Naive B cell (primary cell): ENCODE data around the gene SPO11. TPM values are rescaled to one million over a fixed set of nuclear protein-coding genes. Genes with fewer than 3 reads are reported as not detected.

Source experiments
- ATAC-seq, 2 donors: fragments of 150-1000 bp; cut with Tn5 transposase; 2 replicates each; pipeline ENCODE4 v1.10.0; 2021; ENCODE audit warnings: low read depth in 2 of 2, mild to moderate bottlenecking in 2 of 2, moderate library complexity in 2 of 2
- DNase-seq: peaks from one replicate; pipeline ENCODE4 v3.0.0; 2022
- H3K27ac Mint-ChIP-seq, 6 donors: one replicate each; pipeline ENCODE4 v1.8.0; 2020 to 2022; ENCODE audit warnings: mild to moderate bottlenecking in 6 of 6, mixed read lengths in 6 of 6, moderate library complexity in 5 of 6, inconsistent platforms in 2 of 6
- H3K27me3 Mint-ChIP-seq, 3 donors: one replicate each; pipeline ENCODE4 v1.8.0; 2021 to 2022; ENCODE audit warnings: mixed read lengths in 3 of 3, mild to moderate bottlenecking in 1 of 3
- H3K36me3 Mint-ChIP-seq, 2 donors: one replicate each; pipeline ENCODE4 v1.8.0; 2020 to 2022; ENCODE audit warnings: mixed read lengths in 2 of 2, inconsistent platforms in 1 of 2, mild to moderate bottlenecking in 1 of 2
- H3K4me1 Mint-ChIP-seq, 3 donors: one replicate each; pipeline ENCODE4 v1.8.0; 2020 to 2022; ENCODE audit warnings: mixed read lengths in 3 of 3, inconsistent platforms in 1 of 3, mild to moderate bottlenecking in 1 of 3, moderate library complexity in 1 of 3
- H3K4me3 Mint-ChIP-seq, 8 donors: one replicate each; pipeline ENCODE4 v1.8.0; 2020 to 2022; ENCODE audit warnings: mild to moderate bottlenecking in 8 of 8, mixed read lengths in 8 of 8, moderate library complexity in 8 of 8, inconsistent platforms in 2 of 8
- H3K9me3 Mint-ChIP-seq, 7 donors: one replicate each; pipeline ENCODE4 v1.8.0; 2020 to 2022; ENCODE audit warnings: mixed read lengths in 7 of 7, mild to moderate bottlenecking in 5 of 7, inconsistent platforms in 2 of 7, moderate library complexity in 1 of 7
- polyA plus RNA-seq, 6 donors: library from polyadenylated mRNA; unstranded; fragments of 300-500 nt; fragmentation: Illumina TruSeq; gene quantifications; one replicate each; pipeline ENCODE4 v1.2.3, GENCODE V29; 2021; ENCODE audit warnings: low read depth in 6 of 6

Gene SPO11, protein sequence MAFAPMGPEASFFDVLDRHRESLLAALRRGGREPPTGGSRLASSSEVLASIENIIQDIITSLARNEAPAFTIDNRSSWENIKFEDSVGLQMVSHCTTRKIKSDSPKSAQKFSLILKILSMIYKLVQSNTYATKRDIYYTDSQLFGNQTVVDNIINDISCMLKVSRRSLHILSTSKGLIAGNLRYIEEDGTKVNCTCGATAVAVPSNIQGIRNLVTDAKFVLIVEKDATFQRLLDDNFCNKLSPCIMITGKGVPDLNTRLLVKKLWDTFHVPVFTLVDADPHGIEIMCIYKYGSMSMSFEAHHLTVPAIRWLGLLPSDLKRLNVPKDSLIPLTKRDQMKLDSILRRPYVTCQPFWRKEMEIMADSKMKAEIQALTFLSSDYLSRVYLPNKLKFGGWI
- polyA plus RNA-seq, result not detected

DNA sequence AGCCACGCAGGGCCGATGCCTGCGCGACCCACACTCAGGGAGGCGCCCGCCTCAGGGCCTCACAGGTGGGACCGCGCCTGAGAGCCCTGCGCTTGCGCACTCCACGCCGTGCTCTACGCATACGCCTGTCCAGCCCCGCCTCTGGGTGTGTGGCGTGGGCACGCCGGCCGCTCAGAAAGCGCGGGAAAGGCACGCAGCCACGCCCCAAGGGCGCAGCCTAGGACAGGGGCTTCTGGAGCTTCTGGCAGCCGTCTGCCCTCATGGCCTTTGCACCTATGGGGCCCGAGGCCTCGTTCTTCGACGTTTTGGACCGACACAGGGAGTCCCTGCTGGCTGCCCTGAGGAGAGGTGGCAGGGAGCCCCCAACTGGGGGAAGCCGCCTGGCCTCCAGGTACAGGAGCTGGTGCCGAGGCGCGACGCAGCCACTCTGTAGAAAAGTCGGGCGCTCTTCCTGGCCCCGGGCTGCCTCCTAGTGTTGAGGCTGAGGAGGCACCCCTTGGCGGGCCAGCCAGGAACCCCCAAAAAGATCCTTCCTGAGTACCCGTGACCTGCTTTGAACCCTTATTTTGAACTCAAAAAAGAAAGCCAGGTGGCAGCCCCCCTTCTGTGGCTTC lies at the start of gene SPO11:
SPO11 (plus strand) TSS at position 196 of the 614 bp plus-strand sequence; CDS start at position 261, 65 bp downstream.
- Mint-ChIP-seq H3K4me3 (no peak within 1 kb of the TSS), H3K36me3 (no peaks in the 10 kb centered on the region), H3K27me3 (peaks cover 39 to 59% (median 45%) of the 10 kb centered on the region in 3 donors), H3K27ac (no peak within 1 kb of the TSS), H3K4me1 (no peaks in the 10 kb centered on the region), H3K9me3 (no peaks in the 10 kb centered on the region)
- DNase-seq (no peak), ATAC-seq (no peak)

DNA sequence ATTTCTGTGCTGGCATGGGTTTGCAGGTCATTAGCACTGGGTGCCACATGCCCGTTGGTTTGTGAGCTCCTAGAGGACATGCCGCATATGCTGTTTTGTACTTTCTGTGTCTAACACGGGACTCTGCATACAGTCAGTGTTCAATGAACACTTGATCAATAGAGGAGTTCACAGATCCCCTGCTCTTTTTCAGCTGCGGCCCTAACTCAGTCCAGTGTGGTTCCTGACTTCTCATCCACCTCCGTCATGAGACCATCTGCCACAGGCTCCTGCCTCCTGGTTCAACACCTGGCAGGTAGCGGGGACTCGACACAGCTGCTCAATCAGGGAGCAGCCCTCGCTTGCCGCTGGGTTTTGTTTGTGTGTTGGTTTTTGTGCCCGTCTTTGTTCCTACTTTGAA lies 49.4 kb upstream of the SPO11 start:
- peak overlapping the region in 1 of 6 donors; percentile 5 for H3K27ac Mint-ChIP-seq
- DNase-seq (no peak), ATAC-seq (no peak)
- H3K4me3 Mint-ChIP-seq, result no peak overlapping the region
- H3K4me1 Mint-ChIP-seq, result no peaks in the 10 kb centered on the region
- peaks cover 36 to 70% (median 61%) of the 10 kb centered on the region in 3 donors for H3K27me3 Mint-ChIP-seq
- no peaks in the 10 kb centered on the region for H3K9me3 Mint-ChIP-seq
- no peaks in the 10 kb centered on the region for H3K36me3 Mint-ChIP-seq

DNA sequence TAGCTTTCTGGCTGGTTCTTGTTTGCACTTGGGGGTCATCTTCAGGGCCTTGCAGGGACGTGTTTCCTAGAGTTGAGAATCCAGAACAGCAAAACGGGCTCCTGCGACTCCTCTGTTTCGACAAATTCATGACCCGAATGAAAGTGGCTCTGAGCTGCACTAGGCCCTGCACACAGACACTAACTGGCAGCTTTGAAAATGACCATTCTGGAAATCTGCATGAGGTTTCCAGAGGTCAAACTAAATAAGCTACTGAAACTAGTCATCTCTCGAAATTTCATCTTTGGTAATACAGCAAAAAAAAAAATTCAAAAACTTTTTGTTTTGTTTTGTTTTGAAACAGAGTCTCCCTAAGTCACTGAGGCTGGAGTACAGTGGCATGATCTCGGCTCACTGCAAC lies 47.7 kb upstream of the SPO11 start:
- Mint-ChIP-seq H3K27me3 (peaks cover 31 to 65% (median 60%) of the 10 kb centered on the region in 3 donors), H3K36me3 (no peaks in the 10 kb centered on the region), H3K4me1 (no peaks in the 10 kb centered on the region), H3K9me3 (no peaks in the 10 kb centered on the region), H3K27ac (no peak overlapping the region), H3K4me3 (no peak overlapping the region)
- DNase-seq, result no peak
- ATAC-seq, result no peak

DNA sequence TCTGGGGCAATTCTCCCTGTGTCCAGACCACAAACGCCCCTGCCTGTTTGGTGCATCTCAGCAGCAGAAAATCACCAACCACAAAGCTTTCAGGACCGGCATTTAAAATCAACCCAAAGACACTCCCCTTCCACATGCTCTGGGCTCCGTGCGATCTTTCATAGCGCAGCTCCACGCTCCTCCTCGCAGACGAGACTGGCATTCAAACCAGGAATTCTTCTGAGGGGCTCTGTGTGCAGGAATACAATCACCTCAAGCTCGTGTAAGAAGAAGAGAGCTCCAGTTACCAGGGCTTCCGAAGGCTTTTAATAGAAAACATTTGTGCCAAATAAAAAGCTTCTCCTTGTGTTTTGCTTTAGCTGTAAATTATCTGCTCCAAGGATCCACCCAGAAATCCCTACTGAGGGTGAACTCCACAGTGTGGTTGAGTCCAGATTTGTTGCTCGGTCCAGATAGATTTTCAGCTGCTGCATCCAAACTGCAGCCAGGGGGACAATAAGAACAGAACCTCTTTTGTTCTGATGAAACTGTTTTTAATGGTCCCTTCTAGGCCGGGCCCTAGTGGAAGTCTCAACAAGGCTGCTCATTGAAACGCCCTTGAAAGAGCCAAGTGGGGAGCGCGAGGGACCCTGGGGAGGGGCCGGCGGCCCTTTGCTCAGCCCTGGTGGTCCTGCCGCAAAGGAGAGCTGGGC lies 46.8 kb upstream of the SPO11 start:
- DNase-seq (no peak), ATAC-seq (no peak)
- no peaks in the 10 kb centered on the region for H3K4me1 Mint-ChIP-seq
- H3K36me3 Mint-ChIP-seq, result no peaks in the 10 kb centered on the region
- H3K27me3 Mint-ChIP-seq, result peaks cover 31 to 65% (median 64%) of the 10 kb centered on the region in 3 donors
- no peaks in the 10 kb centered on the region for H3K9me3 Mint-ChIP-seq
- H3K27ac Mint-ChIP-seq, result no peak overlapping the region
- H3K4me3 Mint-ChIP-seq, result no peak overlapping the region

- no peak for ATAC-seq
- Mint-ChIP-seq H3K4me1 (no peaks in the 10 kb centered on the region), H3K27me3 (peaks cover 37 to 71% (median 68%) of the 10 kb centered on the region in 3 donors), H3K27ac (no peak overlapping the region), H3K4me3 (peak overlapping the region in 1 of 8 donors; percentile 33), H3K36me3 (no peaks in the 10 kb centered on the region), H3K9me3 (no peaks in the 10 kb centered on the region)
- no peak for DNase-seq
Measured at GRCh38 chr20:57283860-57284259, 45.7 kb upstream of the SPO11 start.

DNA sequence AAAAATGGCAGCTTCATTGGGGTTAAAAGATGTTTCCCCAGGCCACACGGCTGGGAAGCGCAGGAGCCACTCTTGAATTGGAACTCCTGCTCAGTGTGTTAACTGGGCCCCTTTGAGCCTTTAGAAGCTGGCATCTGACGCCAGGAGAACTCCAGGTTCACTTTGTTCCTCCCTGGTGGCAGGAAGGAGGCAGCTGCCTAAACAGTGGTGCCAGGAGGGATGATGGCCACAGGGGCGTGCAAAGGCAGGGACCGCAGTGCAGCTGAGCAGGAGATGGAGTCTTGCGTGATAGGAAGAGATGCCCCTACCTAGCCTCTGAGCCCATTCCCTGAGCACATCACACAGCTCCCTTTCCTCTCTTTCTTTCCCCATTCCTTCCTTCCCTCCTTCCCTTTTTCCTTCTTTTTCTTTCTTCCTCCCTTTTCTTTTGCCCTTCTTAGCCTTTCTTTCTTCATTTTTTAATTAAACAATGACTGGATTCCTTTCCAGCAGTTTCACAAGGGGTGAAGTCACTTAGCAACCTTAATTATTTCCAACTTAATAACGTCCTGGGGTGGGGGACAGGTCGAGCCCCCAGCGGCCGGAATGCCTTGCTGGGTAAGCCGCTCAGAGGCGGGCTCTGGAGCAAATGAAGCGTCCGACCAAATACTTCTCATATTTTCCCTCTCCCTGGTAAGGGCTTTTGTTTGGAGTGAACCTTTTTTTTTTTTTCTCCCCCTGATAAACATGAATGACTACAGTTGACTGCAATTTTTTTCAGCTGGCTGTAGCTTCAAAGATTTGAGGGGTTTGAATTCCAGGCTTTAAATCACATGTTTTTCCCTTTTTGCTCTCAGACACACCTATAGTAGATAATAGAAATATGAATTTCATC lies 42.4 kb upstream of the SPO11 start:
- no peak for DNase-seq
- Mint-ChIP-seq H3K27ac (no peak overlapping the region), H3K27me3 (peaks cover 46 to 75% (median 70%) of the 10 kb centered on the region in 3 donors), H3K4me3 (no peak overlapping the region), H3K4me1 (no peaks in the 10 kb centered on the region), H3K9me3 (peaks cover 0 to 2% (median 0%) of the 10 kb centered on the region in 7 donors), H3K36me3 (no peaks in the 10 kb centered on the region)
- ATAC-seq, result no peak

DNA sequence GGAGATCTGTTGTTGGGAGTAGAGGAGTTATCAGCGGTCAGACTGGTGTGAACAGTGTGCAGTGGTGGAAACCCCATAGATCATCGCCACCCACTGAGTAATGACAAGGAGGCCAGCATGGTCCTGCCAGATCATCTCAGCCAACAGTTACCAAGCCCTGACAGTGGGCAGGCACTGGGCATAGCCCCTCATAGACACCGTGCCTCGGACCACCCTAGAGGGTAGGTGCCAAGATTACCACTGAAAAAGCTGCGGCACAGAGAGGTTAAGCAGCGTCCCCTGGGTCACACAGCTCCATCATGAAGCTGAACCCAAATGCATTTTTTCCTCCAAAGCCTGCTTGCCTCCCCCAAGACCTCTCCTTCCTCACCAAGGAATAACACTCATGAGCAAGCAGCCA lies 41.7 kb upstream of the SPO11 start:
- no peak for ATAC-seq
- H3K27me3 Mint-ChIP-seq, result peaks cover 43 to 75% (median 71%) of the 10 kb centered on the region in 3 donors

DNA sequence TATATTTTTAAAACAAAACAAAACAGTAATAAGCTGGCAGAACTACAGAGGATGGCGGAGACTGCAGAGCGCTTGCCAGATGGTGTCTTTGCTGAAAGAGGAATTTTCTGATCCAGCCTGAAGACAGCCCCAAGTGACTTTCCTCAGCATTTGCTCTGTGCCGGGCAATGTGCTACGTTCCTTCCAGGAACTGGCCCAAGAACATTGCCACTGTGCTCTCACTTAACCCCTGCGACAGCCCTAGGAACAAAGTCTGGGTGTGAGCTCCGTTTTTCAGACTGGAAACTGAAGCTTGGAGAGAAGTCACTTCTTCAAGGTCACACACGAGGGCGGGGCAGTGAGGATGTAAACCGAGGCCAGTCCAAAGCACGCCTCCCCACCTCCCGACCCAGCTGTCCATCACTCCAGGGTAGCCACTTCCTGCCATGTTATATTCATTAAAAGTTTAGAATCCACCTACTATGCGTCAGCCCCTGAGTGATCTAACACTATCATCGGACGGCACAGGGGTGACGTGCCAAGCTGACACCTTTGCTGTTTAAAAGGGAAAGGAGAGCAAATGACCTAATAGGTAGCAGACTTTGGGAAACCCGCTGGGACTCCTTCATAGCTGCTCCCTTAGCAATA lies 40.8 kb upstream of the SPO11 start:
- ATAC-seq (no peak), DNase-seq (no peak)
- Mint-ChIP-seq H3K4me3 (no peak overlapping the region), H3K27me3 (peaks cover 41 to 74% (median 69%) of the 10 kb centered on the region in 3 donors), H3K27ac (no peak overlapping the region), H3K36me3 (no peaks in the 10 kb centered on the region), H3K4me1 (no peaks in the 10 kb centered on the region), H3K9me3 (peaks cover 0 to 2% (median 0%) of the 10 kb centered on the region in 7 donors)

More for the DNA sequence above, 41.7 kb upstream of the SPO11 start:
- no peak for DNase-seq
- Mint-ChIP-seq H3K36me3 (no peaks in the 10 kb centered on the region), H3K4me1 (no peaks in the 10 kb centered on the region), H3K9me3 (peaks cover 0 to 2% (median 0%) of the 10 kb centered on the region in 7 donors), H3K4me3 (no peak overlapping the region), H3K27ac (no peak overlapping the region)

DNA sequence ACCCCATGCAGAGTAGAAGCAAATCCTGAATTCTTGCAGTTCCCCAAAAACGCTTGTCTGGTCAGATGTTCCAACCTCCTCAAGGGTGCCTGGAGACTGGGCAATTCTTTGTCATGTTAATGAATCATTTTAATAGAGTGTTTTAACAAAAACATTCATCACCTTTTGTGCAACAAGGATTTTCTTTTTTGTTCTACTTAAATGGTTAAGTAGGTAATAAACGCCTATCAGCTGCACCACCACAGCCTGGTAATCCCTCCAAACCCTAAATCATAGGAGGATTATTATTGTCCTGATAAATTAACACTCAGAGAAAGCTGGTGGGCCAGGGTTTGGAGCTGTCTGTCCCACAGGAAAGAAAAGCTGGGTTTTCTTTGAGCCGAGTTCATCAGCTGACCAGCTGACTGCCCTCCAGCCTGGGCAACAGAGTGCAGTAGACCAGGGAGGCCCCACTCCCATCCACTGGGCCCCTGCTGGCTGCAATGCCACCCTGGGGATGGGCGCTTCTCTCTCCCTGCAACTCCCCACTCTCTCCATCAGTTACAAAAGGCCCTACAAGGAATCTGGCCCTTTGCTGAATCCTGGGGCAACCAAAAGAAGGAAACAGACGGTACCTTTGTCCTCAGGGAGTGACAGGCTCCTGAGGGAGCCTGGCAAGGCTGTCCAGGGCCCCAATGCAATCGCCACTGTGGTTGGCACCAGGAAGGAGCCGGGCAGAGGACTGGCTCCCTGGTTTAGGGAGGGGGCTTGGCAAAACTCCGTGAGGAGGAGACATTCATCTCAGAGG lies 40.0 kb upstream of the SPO11 start:
- Mint-ChIP-seq H3K4me1 (no peaks in the 10 kb centered on the region), H3K27ac (no peak overlapping the region), H3K27me3 (peaks cover 49 to 71% (median 61%) of the 10 kb centered on the region in 3 donors), H3K36me3 (no peaks in the 10 kb centered on the region), H3K9me3 (peaks cover 0 to 2% (median 0%) of the 10 kb centered on the region in 7 donors), H3K4me3 (no peak overlapping the region)
- DNase-seq (no peak), ATAC-seq (no peak)

GRCh38 chr20:57290178-57290484 lies 39.5 kb upstream of the SPO11 start:
- no peak overlapping the region for H3K27ac Mint-ChIP-seq
- peaks cover 0 to 2% (median 0%) of the 10 kb centered on the region in 7 donors for H3K9me3 Mint-ChIP-seq
- no peaks in the 10 kb centered on the region for H3K4me1 Mint-ChIP-seq
- H3K4me3 Mint-ChIP-seq, result peak overlapping the region in 1 of 8 donors; percentile 29
- DNase-seq (no peak), ATAC-seq (no peak)
- peaks cover 53 to 75% (median 61%) of the 10 kb centered on the region in 3 donors for H3K27me3 Mint-ChIP-seq
- H3K36me3 Mint-ChIP-seq, result no peaks in the 10 kb centered on the region

GRCh38 chr20:57291003-57291402 lies 38.6 kb upstream of the SPO11 start:
- Mint-ChIP-seq H3K36me3 (no peaks in the 10 kb centered on the region), H3K27me3 (peaks cover 49 to 74% (median 57%) of the 10 kb centered on the region in 3 donors), H3K9me3 (peaks cover 0 to 2% (median 0%) of the 10 kb centered on the region in 7 donors), H3K27ac (no peak overlapping the region), H3K4me3 (no peak overlapping the region), H3K4me1 (no peaks in the 10 kb centered on the region)
- no peak for ATAC-seq
- DNase-seq, result no peak

- Mint-ChIP-seq H3K36me3 (no peaks in the 10 kb centered on the region), H3K4me3 (no peak overlapping the region), H3K27ac (no peak overlapping the region), H3K4me1 (no peaks in the 10 kb centered on the region), H3K27me3 (peaks cover 47 to 67% (median 51%) of the 10 kb centered on the region in 3 donors), H3K9me3 (peaks cover 0 to 2% (median 0%) of the 10 kb centered on the region in 7 donors)
- ATAC-seq (no peak), DNase-seq (no peak)
Measured at GRCh38 chr20:57291694-57292093, 37.9 kb upstream of the SPO11 start.
